Forelimb muscle (tissue), 1 donor: Measurements from ENCODE around the gene SMCO3. TPM values are rescaled to one million over a fixed set of nuclear protein-coding genes. Genes with fewer than 3 reads are reported as not detected.

Source experiments
- DNase-seq: peaks from one replicate; pipeline ENCODE4 v3.0.0-alpha.2; 2013; ENCODE audit warnings: low read depth
- polyA plus RNA-seq: library from polyadenylated mRNA; unstranded; fragments of 120-200 nt; gene quantifications from one replicate; pipeline ENCODE4 v1.2.1, GENCODE V29; 2013; ENCODE audit not compliant: insufficient read length

The SMCO3 gene
- polyA plus RNA-seq, 1 donor, result 0.13 TPM

- DNase-seq, result no peak
Observed at GRCh38 chr12:14828892-14829291, 14.9 kb upstream of the SMCO3 start.

GRCh38 chr12:14827043-14827442 lies 13.1 kb upstream of the SMCO3 start:
- no peak for DNase-seq

DNA sequence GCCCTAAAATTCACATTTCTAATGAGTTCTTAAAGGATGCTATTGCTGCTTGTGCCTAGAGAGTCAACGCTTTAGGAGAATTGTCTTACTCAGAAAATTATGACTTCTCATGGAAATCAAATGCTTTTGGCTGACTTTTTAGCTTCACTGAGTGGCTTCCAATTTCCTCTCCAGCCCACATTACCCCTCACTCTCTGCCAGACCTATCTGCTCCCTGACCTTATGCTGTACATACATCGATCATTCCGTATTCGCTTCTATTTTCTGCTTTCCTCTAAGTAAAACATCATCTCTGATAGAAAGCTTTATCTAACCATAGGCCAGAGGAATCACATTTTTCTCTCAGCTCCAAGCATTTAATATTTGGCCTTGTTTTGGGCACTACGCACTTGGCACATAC lies 12.5 kb upstream of the SMCO3 start:
- no peak for DNase-seq

DNA sequence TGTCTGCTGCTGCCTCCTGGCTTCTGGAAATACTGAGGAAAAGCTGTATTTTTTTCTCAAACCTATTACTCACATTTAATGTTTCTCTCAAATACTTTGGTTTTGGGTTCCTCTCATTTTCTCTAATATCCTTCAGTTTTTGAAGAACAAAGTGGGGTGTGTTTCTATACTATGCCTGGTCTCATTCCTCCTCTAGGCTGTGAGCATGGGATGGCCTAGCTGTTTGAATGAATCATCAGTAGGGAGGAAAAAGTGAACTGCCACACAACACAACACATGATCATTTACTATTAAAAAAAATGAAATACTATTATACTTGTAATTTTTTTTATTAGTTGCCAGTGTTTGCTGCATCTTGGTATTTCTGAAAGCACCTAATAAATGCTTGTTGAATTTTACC lies 11.3 kb upstream of the SMCO3 start:
- DNase-seq, result no peak

GRCh38 chr12:14824012-14824634 lies 10.1 kb upstream of the SMCO3 start:
- DNase-seq, result no peak

DNA sequence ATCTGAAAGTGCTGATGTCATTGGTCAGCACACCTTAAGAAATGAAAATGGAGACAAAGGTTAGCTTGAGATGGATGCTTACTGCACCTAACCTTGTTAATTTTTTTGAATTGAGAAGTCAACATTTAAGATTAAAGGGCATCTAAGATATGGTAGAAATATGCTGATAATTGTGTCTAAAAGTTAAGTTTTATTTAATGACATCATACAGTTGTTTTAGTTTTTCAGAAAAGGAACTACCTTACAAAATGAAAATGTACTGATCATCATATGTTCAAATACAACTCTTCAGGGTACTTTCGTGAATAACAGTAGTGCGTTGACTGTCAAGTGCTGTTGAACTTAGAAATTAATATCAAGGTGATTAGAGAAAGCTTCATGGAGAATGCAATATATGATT lies 2.5 kb downstream of the SMCO3 start:
- DNase-seq, result no peak

GRCh38 chr12:14810953-14811483 lies 3.0 kb downstream of the SMCO3 start:
- no peak for DNase-seq

DNA sequence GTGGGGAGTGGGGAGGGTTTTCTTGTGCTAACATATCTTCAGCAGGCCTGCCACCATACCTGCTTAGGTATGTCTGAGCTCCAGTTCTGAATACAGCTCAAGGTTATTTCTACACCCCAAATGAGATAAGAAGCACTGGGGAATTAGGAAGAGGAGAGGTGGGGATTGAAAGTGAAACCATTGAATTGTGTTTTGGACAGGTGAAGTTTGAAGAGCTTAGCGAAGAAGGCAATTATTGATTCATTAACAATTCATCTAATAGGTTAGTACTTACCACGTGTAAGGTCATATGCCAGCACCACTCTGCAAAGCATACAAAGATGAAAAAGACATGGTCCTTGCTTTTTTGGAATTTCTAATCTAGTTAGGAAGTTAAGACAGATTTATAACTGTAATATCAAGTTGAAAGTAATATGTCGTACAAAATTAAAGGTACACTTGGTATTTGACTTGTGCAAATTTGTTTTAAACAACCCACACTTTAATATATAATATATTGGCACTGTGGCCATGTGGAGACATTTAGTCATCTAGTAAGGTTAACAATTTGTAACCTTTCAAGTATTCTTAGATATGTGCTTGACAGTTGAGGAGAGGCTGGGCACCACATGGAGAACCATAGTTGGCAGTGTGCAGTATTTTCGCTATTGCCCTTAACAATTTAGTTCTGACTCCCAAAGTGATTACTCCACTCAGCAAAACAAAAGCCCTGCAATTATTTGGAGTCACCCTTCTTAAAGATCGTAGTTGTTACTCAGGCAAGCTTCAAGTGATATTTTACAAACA lies 3.6 kb downstream of the SMCO3 start:
- DNase-seq, result no peak

DNA sequence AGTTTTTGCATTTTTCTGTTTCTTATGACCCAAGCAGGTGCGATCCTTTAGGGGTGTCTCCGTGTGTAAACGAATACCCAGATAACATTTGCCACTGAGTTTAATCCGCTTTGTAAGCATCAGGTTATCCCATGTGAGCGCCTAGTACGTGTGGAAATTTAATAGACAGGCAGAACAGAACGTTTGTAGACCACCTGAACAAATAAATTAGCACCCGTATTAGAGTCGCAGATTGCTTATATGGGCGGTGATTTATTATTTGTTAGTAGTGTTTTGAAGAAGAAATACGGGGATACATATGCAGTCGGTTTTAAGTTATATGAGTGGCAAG lies 10.2 kb downstream of the SMCO3 start:
- peak; percentile 6 for DNase-seq

- DNase-seq, result peak; percentile 99
Observed at GRCh38 chr12:14803011-14803829, 10.8 kb downstream of the SMCO3 start, which contains the start of the genes C12orf60 and WBP11. TSS of gene C12orf60 (plus strand) at chr12:14803670. CDS start at chr12:14822936, 19,266 bp downstream. TSS of gene WBP11 (minus strand) at chr12:14803478. CDS start at chr12:14801383, 2,095 bp downstream.

- peak; percentile 20 for DNase-seq
Observed at GRCh38 chr12:14802721-14803010, 11.3 kb downstream of the SMCO3 start.

GRCh38 chr12:14802247-14802646 lies 11.7 kb downstream of the SMCO3 start:
- DNase-seq, result no peak

DNA sequence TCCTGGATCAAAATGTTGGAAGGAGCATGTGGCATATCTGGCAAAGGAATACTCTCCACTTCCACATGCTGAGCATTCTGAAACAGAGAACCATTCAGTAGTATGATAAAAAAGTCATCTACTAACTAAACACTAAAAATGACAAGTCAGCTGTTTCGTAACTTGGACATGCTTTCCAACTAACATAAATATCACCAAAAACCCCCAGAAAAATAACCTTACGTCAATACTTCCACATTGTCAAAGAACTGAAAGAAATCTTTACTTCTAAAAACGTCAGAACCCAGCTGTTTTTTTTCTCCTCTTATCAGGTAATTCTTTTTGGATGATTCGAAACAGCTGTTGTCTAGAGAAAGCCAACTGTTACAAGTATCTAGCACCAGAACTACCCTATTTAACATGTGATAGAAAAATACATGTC lies 18.9 kb downstream of the SMCO3 start:
- DNase-seq, result no peak

- DNase-seq, result no peak
Observed at GRCh38 chr12:14785568-14785967, 28.4 kb downstream of the SMCO3 start.

DNA sequence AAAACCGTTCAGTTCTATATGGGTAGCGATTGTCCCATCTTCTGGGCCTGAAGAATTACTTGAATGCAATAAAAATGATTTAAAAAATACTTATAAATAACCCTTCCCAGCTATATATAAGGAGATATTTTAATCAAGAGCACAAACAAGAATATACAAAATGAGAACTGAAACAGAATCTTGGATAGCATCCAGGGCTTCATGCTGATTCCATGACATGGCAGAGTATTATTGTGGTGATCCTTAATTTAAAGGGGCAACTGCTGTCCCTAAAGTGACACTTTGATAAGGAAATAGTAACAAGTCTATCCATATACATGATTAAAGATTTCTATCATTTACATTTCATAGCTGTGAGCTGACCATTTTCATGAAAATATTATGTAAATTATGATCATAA lies 29.5 kb downstream of the SMCO3 start:
- no peak for DNase-seq

GRCh38 chr12:14782756-14783155 lies 31.2 kb downstream of the SMCO3 start:
- no peak for DNase-seq

- DNase-seq, result no peak
Observed at GRCh38 chr12:14781563-14781962, 32.4 kb downstream of the SMCO3 start.

DNA sequence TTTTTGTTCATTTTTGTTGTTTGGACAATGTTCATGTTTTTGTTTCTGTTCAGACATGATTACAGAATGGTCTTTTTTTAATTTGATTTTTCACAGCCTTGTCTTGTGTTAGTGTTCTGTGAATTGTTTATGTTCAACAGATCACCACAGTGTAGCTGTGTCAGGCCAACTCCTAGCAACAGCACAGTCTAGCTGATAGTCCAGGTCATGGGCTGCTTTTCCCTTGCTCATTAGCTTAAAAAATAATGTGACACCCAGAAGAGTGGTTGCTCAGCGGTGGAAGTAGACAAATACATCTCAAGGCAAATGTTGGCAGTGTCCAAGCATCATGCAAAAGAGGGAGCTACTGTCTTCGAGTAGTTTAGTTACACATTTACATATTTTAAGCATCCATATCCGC lies 33.1 kb downstream of the SMCO3 start:
- DNase-seq, result no peak

GRCh38 chr12:14779834-14780233 lies 34.1 kb downstream of the SMCO3 start:
- no peak for DNase-seq

DNA sequence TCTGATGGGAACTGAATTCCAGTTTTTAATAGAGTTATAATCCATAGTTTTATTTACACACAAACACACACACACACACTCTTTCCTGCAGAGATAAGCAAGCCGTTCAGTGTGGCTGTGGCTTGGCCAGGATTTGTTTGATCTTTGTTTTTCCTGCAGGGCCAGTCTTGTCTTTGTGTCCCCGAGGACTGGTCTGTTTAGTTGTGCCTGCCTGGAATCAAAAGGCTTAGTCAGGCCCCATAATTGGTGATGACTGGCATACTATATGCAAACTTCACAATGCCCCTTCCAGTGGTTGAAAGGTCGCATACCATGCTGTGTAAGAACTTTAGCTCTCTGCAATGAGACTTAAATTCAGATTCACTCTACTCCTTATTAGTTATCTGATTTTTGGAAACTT lies 36.7 kb downstream of the SMCO3 start:
- DNase-seq, result no peak

DNA sequence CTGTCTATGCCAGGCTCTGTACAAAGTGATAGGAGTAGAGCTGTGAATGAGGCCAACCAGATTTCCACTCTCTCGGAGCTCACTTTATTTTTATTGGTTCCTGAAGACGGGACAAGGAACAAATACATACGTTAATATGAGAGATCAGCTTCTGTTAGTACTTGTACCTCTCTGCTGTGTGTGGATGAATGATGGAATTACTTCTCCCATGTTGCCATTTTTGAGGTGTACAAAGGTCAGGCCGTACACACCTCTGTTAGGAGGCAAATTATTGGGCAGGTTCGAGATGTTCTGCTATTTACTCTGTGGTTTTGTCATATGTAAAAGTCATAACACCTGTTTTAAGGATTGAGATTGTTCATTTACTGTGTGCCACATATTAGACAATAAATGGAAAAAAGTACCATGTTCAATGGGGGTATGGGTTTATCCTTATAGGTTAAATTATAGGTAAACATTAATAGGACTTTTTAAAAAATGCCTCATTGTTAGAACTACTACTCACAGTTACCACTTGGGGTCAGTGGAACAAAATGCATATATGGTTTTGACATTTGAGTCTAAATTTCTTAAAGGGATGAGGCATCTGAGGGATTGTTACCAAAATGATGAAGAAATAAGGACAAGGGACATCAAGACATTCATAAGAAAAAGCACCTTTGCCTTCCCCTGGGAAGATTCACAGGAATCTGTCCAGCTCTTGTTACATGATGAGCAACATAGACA lies 37.6 kb downstream of the SMCO3 start:
- no peak for DNase-seq

DNA sequence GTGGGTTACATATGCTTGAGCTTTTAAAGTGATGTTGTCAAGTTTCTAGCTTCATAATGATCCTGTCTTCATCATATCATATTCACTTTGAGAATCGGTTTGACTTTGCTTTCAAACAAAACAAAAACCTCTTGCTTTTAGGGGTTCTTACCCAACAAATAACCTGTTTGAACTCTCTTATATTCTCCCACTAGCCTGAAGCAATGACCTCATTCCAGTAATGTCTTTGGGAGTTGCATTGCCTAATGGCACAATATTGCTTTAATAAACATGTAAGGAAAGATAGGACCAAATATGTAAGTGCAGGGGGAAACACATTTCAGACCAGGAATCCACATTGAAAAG lies 38.4 kb downstream of the SMCO3 start:
- no peak for DNase-seq
